ENCODE measurements around the gene AHNAK.

DNA sequence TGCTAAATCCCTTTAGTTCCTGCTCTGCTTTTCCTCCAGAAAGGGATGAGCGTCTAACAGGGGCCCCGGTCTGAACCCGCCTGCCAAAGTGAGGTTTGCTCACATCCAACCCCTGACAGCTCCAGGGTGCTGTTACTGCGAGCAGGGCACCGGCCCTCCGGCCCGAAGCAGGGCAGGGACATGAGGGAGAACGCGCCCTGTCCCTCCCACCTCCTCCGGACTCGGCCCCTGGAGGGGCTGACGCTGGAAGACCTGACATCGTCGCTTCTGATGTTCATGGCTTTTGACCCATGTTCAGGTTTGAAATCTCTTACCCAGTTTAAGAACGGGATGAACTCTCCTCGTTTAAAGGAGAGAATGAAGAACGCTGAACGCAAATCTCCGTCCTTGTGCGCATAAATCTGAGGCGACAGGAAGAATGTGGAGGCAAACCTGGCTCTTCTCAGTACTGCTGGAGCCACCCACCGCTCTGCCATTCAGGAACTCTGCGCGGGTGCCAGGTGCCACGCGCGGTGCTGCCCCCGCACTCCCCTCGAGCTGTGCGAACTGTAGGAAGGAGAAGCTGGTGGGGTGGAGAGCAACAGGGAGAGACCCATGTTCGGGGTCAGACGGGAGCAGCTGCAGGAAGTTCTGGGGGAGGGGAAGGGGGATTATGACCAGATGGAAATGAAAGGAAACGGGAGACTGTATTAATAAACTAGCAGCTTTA lies 27.9 kb upstream of the AHNAK start:
- TF ChIP-seq, protein P1, sequence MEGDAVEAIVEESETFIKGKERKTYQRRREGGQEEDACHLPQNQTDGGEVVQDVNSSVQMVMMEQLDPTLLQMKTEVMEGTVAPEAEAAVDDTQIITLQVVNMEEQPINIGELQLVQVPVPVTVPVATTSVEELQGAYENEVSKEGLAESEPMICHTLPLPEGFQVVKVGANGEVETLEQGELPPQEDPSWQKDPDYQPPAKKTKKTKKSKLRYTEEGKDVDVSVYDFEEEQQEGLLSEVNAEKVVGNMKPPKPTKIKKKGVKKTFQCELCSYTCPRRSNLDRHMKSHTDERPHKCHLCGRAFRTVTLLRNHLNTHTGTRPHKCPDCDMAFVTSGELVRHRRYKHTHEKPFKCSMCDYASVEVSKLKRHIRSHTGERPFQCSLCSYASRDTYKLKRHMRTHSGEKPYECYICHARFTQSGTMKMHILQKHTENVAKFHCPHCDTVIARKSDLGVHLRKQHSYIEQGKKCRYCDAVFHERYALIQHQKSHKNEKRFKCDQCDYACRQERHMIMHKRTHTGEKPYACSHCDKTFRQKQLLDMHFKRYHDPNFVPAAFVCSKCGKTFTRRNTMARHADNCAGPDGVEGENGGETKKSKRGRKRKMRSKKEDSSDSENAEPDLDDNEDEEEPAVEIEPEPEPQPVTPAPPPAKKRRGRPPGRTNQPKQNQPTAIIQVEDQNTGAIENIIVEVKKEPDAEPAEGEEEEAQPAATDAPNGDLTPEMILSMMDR (IDR thresholded peaks at IDR 0.05; ENCODE audit: insufficient read depth, low read length, poor library complexity, severe bottlenecking), result no peak
- no peak for TF ChIP-seq EZH2phosphoT487 (conservative IDR thresholded peaks at IDR 0.05; ENCODE audit: low read length)
